ENCODE results near the gene CDK4.

GRCh38 chr12:57765003-57765697 lies 13.0 kb upstream of the CDK4 start:
- peak in 1 of 5 experiments; percentile 11 for TF ChIP-seq CTCF (IDR thresholded peaks at IDR 0.05)
- TF ChIP-seq EP300 (IDR thresholded peaks at IDR 0.05) = no peak

Measured in tibial nerve (tissue), 4 donors.